H1 (cell line): ENCODE data around the gene KCTD8. TPM values are rescaled to one million over a fixed set of nuclear protein-coding genes. Genes with fewer than 3 reads are reported as not detected.

Experiments
- CTCF ChIA-PET: fragments of 300-600 bp; sonication (Branson Sonifier 250); formaldehyde crosslinking; loops from one replicate; lab custom pipeline; 2021; ENCODE audit not compliant: partially characterized antibody; lab: Charles Lee
- POLR2A ChIA-PET: fragments of 300-600 bp; sonication (Branson Sonifier 250); formaldehyde crosslinking; loops from one replicate; lab custom pipeline; 2021; ENCODE audit warnings: inconsistent platforms; ENCODE audit not compliant: partially characterized antibody; lab: Charles Lee
- DNase-seq, 2 experiments: peaks; one replicate each; pipeline versions ENCODE4 v3.0.0 to v3.0.0-alpha.2; 2010 to 2022; ENCODE audit warnings: low spot score in 2 of 2, low read depth in 1 of 2, mixed read lengths in 1 of 2
- FAIRE-seq: peaks from 2 replicates; lab custom pipeline; 2011; peaks lifted over from hg19 to GRCh38; lab: Jason Lieb, UNC
- H2AFZ ChIP-seq: 2 replicates; pipeline ENCODE4 v1.8.1; 2012; ENCODE audit warnings: low read length, inconsistent platforms
- H2AK5ac ChIP-seq: 2 replicates; pipeline ENCODE4 v1.6.1; 2013; ENCODE audit warnings: low read depth, low read length
- H2BK120ac ChIP-seq: replicated peaks from 2 replicates; pipeline ENCODE3; 2013; ENCODE audit warnings: low read depth, low read length, inconsistent platforms
- H2BK12ac ChIP-seq: 2 replicates; pipeline ENCODE4 v1.6.1; 2013; ENCODE audit warnings: low read depth, low read length
- H2BK15ac ChIP-seq: 2 replicates; pipeline ENCODE4 v1.6.1; 2013; ENCODE audit warnings: low read length
- H2BK20ac ChIP-seq: 2 replicates; pipeline ENCODE4 v1.6.1; 2013; ENCODE audit warnings: low read length
- H2BK5ac ChIP-seq: 2 replicates; pipeline ENCODE4 v1.6.1; 2013; ENCODE audit warnings: low read depth, low read length
- H3K14ac ChIP-seq: 2 replicates; pipeline ENCODE4 v1.6.1; 2013; ENCODE audit warnings: inconsistent platforms; ENCODE audit not compliant: insufficient read length
- H3K18ac ChIP-seq: 2 replicates; pipeline ENCODE4 v1.6.1; 2013; ENCODE audit warnings: low read length; ENCODE audit errors: extremely low read depth
- H3K23ac ChIP-seq: 2 replicates; pipeline ENCODE4 v1.6.1; 2013; ENCODE audit warnings: inconsistent platforms; ENCODE audit not compliant: insufficient read length
- H3K23me2 ChIP-seq: 2 replicates; pipeline ENCODE4 v1.6.1; 2013; ENCODE audit warnings: low read depth, low read length
- H3K27ac ChIP-seq: 2 replicates; pipeline ENCODE4 v1.6.1; 2011; ENCODE audit warnings: low read depth, low read length, inconsistent platforms
- H3K27me3 ChIP-seq, 4 experiments: replicated peaks in 1 of 4; 1 replicate in 1 of 4; 2 replicates in 3 of 4; pipeline versions ENCODE4 v1.6.1 to v1.8.1; 2011 to 2013; ENCODE audit warnings: low read length in 3 of 4, mild to moderate bottlenecking in 3 of 4, inconsistent platforms in 2 of 4, mixed read lengths in 2 of 4, moderate library complexity in 1 of 4; ENCODE audit not compliant: control insufficient read depth in 3 of 4, insufficient read depth in 3 of 4; ENCODE audit errors: extremely low read depth in 1 of 4
- H3K36me3 ChIP-seq, 4 experiments: 2 replicates each; pipeline versions ENCODE4 v1.6.1 to v1.8.1; 2011 to 2013; ENCODE audit warnings: mild to moderate bottlenecking in 4 of 4, low read length in 3 of 4, moderate library complexity in 2 of 4, control low read depth in 1 of 4, inconsistent platforms in 1 of 4; ENCODE audit not compliant: insufficient read depth in 4 of 4, control insufficient read depth in 2 of 4
- H3K4ac ChIP-seq: replicated peaks from 2 replicates; pipeline ENCODE3; 2013; ENCODE audit warnings: low read length, low read depth, mixed read lengths, inconsistent platforms; ENCODE audit not compliant: insufficient read length
- H3K4me1 ChIP-seq, 4 experiments: replicated peaks in 1 of 4; 1 replicate in 1 of 4; 2 replicates in 3 of 4; pipeline versions ENCODE4 v1.6.1 to v1.8.1; 2011 to 2013; ENCODE audit warnings: low read length in 3 of 4, inconsistent platforms in 2 of 4, mixed read lengths in 1 of 4; ENCODE audit not compliant: insufficient read depth in 4 of 4, control insufficient read depth in 3 of 4
- H3K4me2 ChIP-seq, 2 experiments: 2 replicates each; pipeline versions ENCODE4 v1.6.1 to v1.8.1; 2011 to 2013; ENCODE audit warnings: low read depth in 2 of 2, low read length in 2 of 2, control low read depth in 1 of 2, inconsistent platforms in 1 of 2, mild to moderate bottlenecking in 1 of 2; ENCODE audit not compliant: insufficient read depth in 1 of 2
- H3K4me3 ChIP-seq, 4 experiments: fragments of 200-600, 300-600 bp in 1 of 4; sonication (generic), shearing (Covaris generic), sonication (Bioruptor Twin) in 1 of 4; 2 replicates each; pipeline versions ENCODE4 v1.5.1 to v1.8.1; 2011 to 2016; ENCODE audit warnings: low read length in 4 of 4, low read depth in 3 of 4, control low read depth in 2 of 4, inconsistent platforms in 2 of 4, mild to moderate bottlenecking in 2 of 4, mixed read lengths in 1 of 4, moderate library complexity in 1 of 4; ENCODE audit not compliant: insufficient read depth in 2 of 4; ENCODE audit errors: extremely low read depth in 1 of 4
- H3K56ac ChIP-seq: replicated peaks from 2 replicates; pipeline ENCODE3; 2013; ENCODE audit warnings: low read depth, mild to moderate bottlenecking, mixed read lengths, low read length, inconsistent platforms; ENCODE audit not compliant: insufficient read length
- H3K79me1 ChIP-seq: 2 replicates; pipeline ENCODE4 v1.6.1; 2013; ENCODE audit warnings: low read depth, low read length, control low read depth
- H3K79me2 ChIP-seq, 2 experiments: 2 replicates each; pipeline versions ENCODE4 v1.6.1 to v1.8.1; 2012 to 2013; ENCODE audit warnings: low read length in 2 of 2, mild to moderate bottlenecking in 2 of 2, inconsistent platforms in 1 of 2; ENCODE audit not compliant: insufficient read depth in 2 of 2, control insufficient read depth in 1 of 2
- H3K9ac ChIP-seq, 4 experiments: replicated peaks in 1 of 4; 1 replicate in 1 of 4; 2 replicates in 3 of 4; pipeline versions ENCODE4 v1.6.1 to v1.8.1; 2011 to 2013; ENCODE audit warnings: low read depth in 3 of 4, low read length in 3 of 4, control low read depth in 2 of 4, mild to moderate bottlenecking in 2 of 4, moderate library complexity in 2 of 4, inconsistent platforms in 1 of 4; ENCODE audit errors: extremely low read depth in 1 of 4
- H3K9me3 ChIP-seq, 2 experiments: 2 replicates each; pipeline versions ENCODE4 v1.6.1 to v1.8.1; 2012 to 2013; ENCODE audit warnings: mild to moderate bottlenecking in 2 of 2, moderate library complexity in 2 of 2, control low read depth in 1 of 2, inconsistent platforms in 1 of 2, low read depth in 1 of 2, low read length in 1 of 2, mixed read lengths in 1 of 2; ENCODE audit not compliant: insufficient read depth in 2 of 2
- H4K20me1 ChIP-seq, 2 experiments: replicated peaks in 1 of 2; 2 replicates each; pipeline versions ENCODE3 to v1.8.1; 2011 to 2013; ENCODE audit warnings: inconsistent platforms in 2 of 2, low read length in 2 of 2, mild to moderate bottlenecking in 1 of 2; ENCODE audit not compliant: insufficient read depth in 2 of 2, control insufficient read depth in 1 of 2
- H4K5ac ChIP-seq: 2 replicates; pipeline ENCODE4 v1.6.1; 2013; ENCODE audit warnings: low read length, low read depth, mixed read lengths, inconsistent platforms; ENCODE audit not compliant: insufficient read length
- H4K8ac ChIP-seq: 2 replicates; pipeline ENCODE4 v1.8.0; 2013; ENCODE audit warnings: mild to moderate bottlenecking, moderate library complexity, low read length, inconsistent platforms; ENCODE audit not compliant: insufficient read depth; ENCODE audit errors: extremely low read depth
- H4K91ac ChIP-seq: replicated peaks from 2 replicates; pipeline ENCODE3; 2013; ENCODE audit warnings: low read length, mixed read lengths, inconsistent platforms; ENCODE audit not compliant: insufficient read length
- HDAC2 ChIP-seq, 2 experiments: fragments of 300-600 bp in 1 of 2; sonication (generic) in 1 of 2; IDR thresholded peaks; 2 replicates each; pipeline ENCODE4 v1.6.1; 2011 to 2012; ENCODE audit warnings: low read depth in 2 of 2, low read length in 2 of 2, mild to moderate bottlenecking in 2 of 2, moderate library complexity in 2 of 2, borderline replicate concordance in 1 of 2, inconsistent platforms in 1 of 2
- KDM5A ChIP-seq: fragments of 200-600 bp; IDR thresholded peaks from 2 replicates; pipeline ENCODE4 v1.7.1; 2012; ENCODE audit warnings: mild to moderate bottlenecking, low read length, inconsistent platforms, mixed read lengths
- RXRA ChIP-seq: IDR thresholded peaks from 2 replicates; pipeline ENCODE4 v1.6.1; 2011; ENCODE audit warnings: low read depth, mild to moderate bottlenecking, low read length, moderate library complexity; ENCODE audit not compliant: insufficient read depth
- WGBS, 2 experiments: shearing (Covaris generic) in 1 of 2; methylation state at CpG; one replicate each; pipeline versions ENCODE4 v1.1.6 to v1.1.7; 2013 to 2015; ENCODE audit warnings: low lambda C conversion rate in 2 of 2, mixed read lengths in 2 of 2, inconsistent platforms in 1 of 2, low coverage in 1 of 2, missing lambda C conversion rate in 1 of 2; ENCODE audit not compliant: insufficient replicate concordance in 2 of 2, insufficient coverage in 1 of 2, insufficient read length in 1 of 2; ENCODE audit errors: extremely low coverage in 1 of 2, missing lambda C conversion rate in 1 of 2; 5-methylcytosine and 5-hydroxymethylcytosine counted together
- polyA plus RNA-seq, 7 experiments: library from polyadenylated mRNA; depleted of rRNA in 3 of 7; stranded (reverse) in 5 of 7; unstranded in 2 of 7; fragments of >200 nt in 5 of 7; fragments of 200-250 nt in 2 of 7; gene quantifications; 1 replicate in 5 of 7; 2 replicates in 1 of 7; 4 replicates in 1 of 7; pipeline versions ENCODE4 v1.2.1 to v1.2.3, GENCODE V29; 2011 to 2013; ENCODE audit warnings: missing spikeins in 2 of 7, mixed read lengths in 2 of 7
- total RNA-seq: library from RNA; stranded (reverse); fragmentation: NEBNext Ultra II Directional; extraction: Animal tissue kit (Norgen Biotek cat#: 25700); gene quantifications from 2 replicates; pipeline ENCODE4 v1.2.1, GENCODE V29; 2021
- TF ChIP-seq, protein P1 (sequence below): IDR thresholded peaks from 2 replicates; pipeline ENCODE4 v1.6.1; 2011; ENCODE audit warnings: low read depth, mild to moderate bottlenecking, low read length; ENCODE audit not compliant: insufficient read depth

Gene KCTD8
- total and polyA plus RNA-seq, 2 of the 8 experiments (the other 6 are each of a cell fraction or from before 2014, with no cell fraction given) = 2.9 to 3.7 TPM

DNA sequence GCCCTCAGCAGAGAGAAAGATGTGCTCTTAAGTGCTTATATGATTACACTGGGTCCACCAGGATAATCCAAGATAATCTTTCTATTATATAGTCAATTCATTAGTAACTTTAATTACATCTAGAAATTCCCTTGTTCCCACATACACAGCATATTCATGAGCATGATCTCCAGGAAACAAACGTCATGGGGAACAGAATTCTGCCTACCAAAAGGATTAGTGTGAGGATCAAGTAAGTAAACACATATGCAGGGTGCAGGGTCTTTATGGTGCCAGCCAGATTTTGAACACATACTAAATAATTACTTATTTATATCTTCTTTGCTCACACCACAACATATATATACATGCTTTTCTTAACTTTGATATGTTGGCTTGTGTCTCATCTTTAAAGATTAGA, 169.1 kb downstream of the KCTD8 start:
- H4K91ac ChIP-seq = no peak overlapping the region
- FAIRE-seq (no peak), DNase-seq (no peak)
- H3K4me3 ChIP-seq = no peak overlapping the region
- H4K20me1 ChIP-seq = no peaks in the 10 kb centered on the region
- H3K14ac ChIP-seq = no peak overlapping the region
- no peaks in the 10 kb centered on the region for H3K9me3 ChIP-seq
- no peak overlapping the region for H3K18ac ChIP-seq
- H2BK12ac ChIP-seq = no peak overlapping the region
- no peak overlapping the region for H2BK120ac ChIP-seq
- no peak overlapping the region for H3K27ac ChIP-seq
- H2BK15ac ChIP-seq = no peak overlapping the region
- no peaks in the 10 kb centered on the region for H3K79me2 ChIP-seq
- no peak overlapping the region for H3K4me2 ChIP-seq
- H2AK5ac ChIP-seq = no peak overlapping the region
- WGBS, 2 experiments = 89% methylated on average over 1 of the region's 1 CpG; no CpG with 5 or more reads in 1 of the 2 experiments
- H3K4ac ChIP-seq = no peak overlapping the region
- no peak overlapping the region for H2BK5ac ChIP-seq
- H3K23me2 ChIP-seq = no peaks in the 10 kb centered on the region
- no peak overlapping the region for H3K56ac ChIP-seq
- no peak overlapping the region for H2BK20ac ChIP-seq
- ChIA-PET CTCF (no interaction called here), POLR2A (no interaction called here)
- H4K5ac ChIP-seq = no peak overlapping the region
- no peak overlapping the region for H2AFZ ChIP-seq
- no peak overlapping the region for H3K9ac ChIP-seq
- H4K8ac ChIP-seq = no peak overlapping the region
- H3K23ac ChIP-seq = no peak overlapping the region
- H3K36me3 ChIP-seq = no peaks in the 10 kb centered on the region
- H3K27me3 ChIP-seq = no peaks in the 10 kb centered on the region
- no peaks in the 10 kb centered on the region for H3K4me1 ChIP-seq
- no peaks in the 10 kb centered on the region for H3K79me1 ChIP-seq
- TF ChIP-seq, protein P1, sequence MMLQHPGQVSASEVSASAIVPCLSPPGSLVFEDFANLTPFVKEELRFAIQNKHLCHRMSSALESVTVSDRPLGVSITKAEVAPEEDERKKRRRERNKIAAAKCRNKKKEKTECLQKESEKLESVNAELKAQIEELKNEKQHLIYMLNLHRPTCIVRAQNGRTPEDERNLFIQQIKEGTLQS = no peak
- no peak for TF ChIP-seq KDM5A
- no peak for TF ChIP-seq HDAC2 (IDR thresholded peaks at IDR 0.05; ENCODE audit: borderline replicate concordance in 1 of 2, low read depth in 2 of 2, low read length in 2 of 2)
- TF ChIP-seq RXRA = no peak
